DOHH2 (cell line): ENCODE measurements around the gene OXLD1.

ENCODE experiments used
- CTCF ChIP-seq: fragments of 200-600 bp; sonication (generic); IDR thresholded peaks from one replicate; pipeline ENCODE4 v1.5.1; 2014; ENCODE audit warnings: antibody characterized with exemption, mild to moderate bottlenecking, low read depth, low read length; ENCODE audit not compliant: poor library complexity, severe bottlenecking
- EZH2phosphoT487 ChIP-seq: fragments of 200-600 bp; sonication (generic); IDR thresholded peaks from 2 replicates; pipeline ENCODE4 v1.6.1; 2017; ENCODE audit warnings: borderline replicate concordance, mild to moderate bottlenecking, antibody characterized with exemption, low read length, moderate library complexity, mixed read lengths

- TF ChIP-seq CTCF (no peak), EZH2phosphoT487 (no peak)
These were observed 6.5 kb upstream of the OXLD1 start for GRCh38 chr17:81672954-81673353.
